OCI-LY1 (cell line): ENCODE measurements around the gene ARHGAP24.

Experiments
- H2AFZ ChIP-seq: fragments of 200-600 bp; sonication (generic), shearing (Covaris generic); 2 replicates; pipeline ENCODE4 v1.6.0; 2014; ENCODE audit warnings: antibody characterized with exemption, mild to moderate bottlenecking, low read length
- H3F3A ChIP-seq: fragments of 200-600 bp; sonication (generic), shearing (Covaris generic); 2 replicates; pipeline ENCODE4 v1.6.0; 2014; ENCODE audit warnings: mild to moderate bottlenecking, antibody characterized with exemption, low read length, moderate library complexity; ENCODE audit not compliant: insufficient read depth
- H3K27ac ChIP-seq: fragments of 200-600 bp; sonication (generic); 2 replicates; pipeline ENCODE4 v1.5.1; 2014; ENCODE audit warnings: low read length, mixed run types, mild to moderate bottlenecking, low read depth; ENCODE audit not compliant: poor library complexity, severe bottlenecking
- H3K27me3 ChIP-seq: fragments of 200-600 bp; sonication (generic); 2 replicates; pipeline ENCODE4 v1.6.0; 2014; ENCODE audit warnings: antibody characterized with exemption, mild to moderate bottlenecking, low read length, moderate library complexity; ENCODE audit not compliant: insufficient read depth
- H3K36me3 ChIP-seq: fragments of 200-600 bp; sonication (generic); 2 replicates; pipeline ENCODE4 v1.6.1; 2014; ENCODE audit warnings: mild to moderate bottlenecking, antibody characterized with exemption, low read length, moderate library complexity, mixed read lengths; ENCODE audit not compliant: insufficient read depth
- H3K4me1 ChIP-seq: fragments of 200-600 bp; sonication (generic); 2 replicates; pipeline ENCODE4 v1.5.1; 2014; ENCODE audit warnings: mild to moderate bottlenecking, low read length, moderate library complexity; ENCODE audit not compliant: insufficient read depth, severe bottlenecking
- H3K4me2 ChIP-seq: fragments of 200-600 bp; sonication (generic), shearing (Covaris generic); 2 replicates; pipeline ENCODE4 v1.6.1; 2014; ENCODE audit warnings: low read length
- H3K4me3 ChIP-seq: fragments of 200-600 bp; sonication (generic); 2 replicates; pipeline ENCODE4 v1.5.1; 2014; ENCODE audit warnings: low read length, low read depth, mild to moderate bottlenecking, mixed read lengths; ENCODE audit not compliant: poor library complexity, severe bottlenecking
- H3K79me2 ChIP-seq: fragments of 200-600 bp; shearing (Covaris generic); 2 replicates; pipeline ENCODE4 v1.6.1; 2016; ENCODE audit warnings: mixed run types, low read length, mixed read lengths; ENCODE audit not compliant: insufficient read depth
- H3K9ac ChIP-seq: fragments of 200-600 bp; sonication (generic), shearing (Covaris generic); 2 replicates; pipeline ENCODE4 v1.6.1; 2014; ENCODE audit warnings: mild to moderate bottlenecking, low read length, mixed read lengths
- H3K9me2 ChIP-seq: fragments of 200-600 bp; sonication (generic), shearing (Covaris generic); 2 replicates; pipeline ENCODE4 v1.6.1; 2014; ENCODE audit warnings: low read depth, mild to moderate bottlenecking, low read length, mixed read lengths
- H3K9me3 ChIP-seq: fragments of 200-600 bp; shearing (Covaris generic); 2 replicates; pipeline ENCODE4 v1.6.1; 2014; ENCODE audit warnings: low read length, mixed read lengths
- H4K20me1 ChIP-seq: fragments of 200-600 bp; sonication (generic), shearing (Covaris generic); 2 replicates; pipeline ENCODE4 v1.6.0; 2016; ENCODE audit warnings: mild to moderate bottlenecking, low read length; ENCODE audit not compliant: insufficient read depth
- CTCF ChIP-seq: fragments of 200-600 bp; sonication (generic), shearing (Covaris generic); IDR thresholded peaks from 2 replicates; pipeline ENCODE4 v1.5.1; 2017; ENCODE audit warnings: mild to moderate bottlenecking, antibody characterized with exemption, low read length, moderate library complexity, mixed read lengths
- EZH2 ChIP-seq: fragments of 200-600 bp; sonication (generic), shearing (Covaris generic); IDR thresholded peaks from 2 replicates; pipeline ENCODE4 v1.8.0; 2017; ENCODE audit warnings: borderline replicate concordance, mixed run types, mild to moderate bottlenecking, antibody characterized with exemption, low read length, moderate library complexity, mixed read lengths

Gene ARHGAP24

DNA sequence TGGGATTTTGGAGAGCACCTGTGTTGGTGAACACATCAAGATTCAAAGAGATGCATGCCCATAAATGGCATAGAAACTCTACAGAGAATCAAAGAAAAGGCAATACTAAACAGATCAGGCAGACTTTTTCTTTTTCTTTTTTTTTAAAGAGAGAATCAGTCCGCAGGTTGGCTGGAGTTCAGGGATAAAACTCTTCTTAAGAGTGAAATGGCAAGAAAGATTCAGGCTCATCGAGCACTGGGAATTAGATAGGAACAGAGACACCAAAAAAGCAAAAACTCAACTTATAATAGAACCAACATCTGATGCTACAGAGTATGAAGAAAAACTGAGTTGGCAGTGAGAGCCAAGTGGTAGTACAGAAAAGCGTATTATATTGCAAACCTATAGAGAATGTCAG is 314.3 kb downstream of the ARHGAP24 start:
- TF ChIP-seq EZH2 (no peak), CTCF (no peak)
- peaks cover 49% of the 10 kb centered on the region for H3K4me1 ChIP-seq

DNA sequence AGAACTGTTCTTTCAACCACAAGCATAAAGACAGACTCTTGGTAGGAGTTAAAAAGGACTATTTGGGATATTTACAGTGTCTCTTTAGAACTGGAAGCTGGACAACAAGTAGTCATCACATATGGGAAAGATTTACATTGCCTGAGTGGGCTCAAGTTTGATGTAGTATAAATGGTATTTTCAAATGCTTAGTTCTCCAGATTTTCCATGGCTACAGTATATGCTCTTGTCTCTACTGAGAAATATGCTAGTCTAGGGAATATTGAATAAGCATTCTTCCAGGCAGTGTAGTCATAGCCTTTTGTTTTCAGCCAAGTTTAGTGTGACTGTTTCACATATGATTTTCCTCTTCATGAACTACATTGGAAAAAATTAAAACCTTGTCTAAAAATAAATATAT is 315.6 kb downstream of the ARHGAP24 start:
- H3K4me2 ChIP-seq = no peak overlapping the region
- TF ChIP-seq EZH2 (no peak), CTCF (no peak)
- H3K9ac ChIP-seq = no peak overlapping the region
- H2AFZ ChIP-seq = no peak overlapping the region
- peaks cover 49% of the 10 kb centered on the region for H3K4me1 ChIP-seq
- no peaks in the 10 kb centered on the region for H3K27me3 ChIP-seq
- peaks cover 13% of the 10 kb centered on the region for H3K36me3 ChIP-seq
- no peaks in the 10 kb centered on the region for H3K9me2 ChIP-seq
- no peaks in the 10 kb centered on the region for H4K20me1 ChIP-seq
- no peak overlapping the region for H3K4me3 ChIP-seq
- H3K79me2 ChIP-seq = peaks cover 44% of the 10 kb centered on the region
- H3K9me3 ChIP-seq = no peaks in the 10 kb centered on the region
- no peaks in the 10 kb centered on the region for H3F3A ChIP-seq
- no peak overlapping the region for H3K27ac ChIP-seq

More for the DNA sequence above, 314.3 kb downstream of the ARHGAP24 start:
- peaks cover 13% of the 10 kb centered on the region for H3K36me3 ChIP-seq
- H3K27ac ChIP-seq = peak overlapping the region; percentile 31
- H3K4me3 ChIP-seq = no peak overlapping the region
- H3K79me2 ChIP-seq = peaks cover 44% of the 10 kb centered on the region
- H3K9me3 ChIP-seq = no peaks in the 10 kb centered on the region
- no peaks in the 10 kb centered on the region for H3K9me2 ChIP-seq
- no peak overlapping the region for H3K4me2 ChIP-seq
- H2AFZ ChIP-seq = no peak overlapping the region
- H3K27me3 ChIP-seq = no peaks in the 10 kb centered on the region
- no peaks in the 10 kb centered on the region for H4K20me1 ChIP-seq
- no peak overlapping the region for H3K9ac ChIP-seq
- no peaks in the 10 kb centered on the region for H3F3A ChIP-seq

DNA sequence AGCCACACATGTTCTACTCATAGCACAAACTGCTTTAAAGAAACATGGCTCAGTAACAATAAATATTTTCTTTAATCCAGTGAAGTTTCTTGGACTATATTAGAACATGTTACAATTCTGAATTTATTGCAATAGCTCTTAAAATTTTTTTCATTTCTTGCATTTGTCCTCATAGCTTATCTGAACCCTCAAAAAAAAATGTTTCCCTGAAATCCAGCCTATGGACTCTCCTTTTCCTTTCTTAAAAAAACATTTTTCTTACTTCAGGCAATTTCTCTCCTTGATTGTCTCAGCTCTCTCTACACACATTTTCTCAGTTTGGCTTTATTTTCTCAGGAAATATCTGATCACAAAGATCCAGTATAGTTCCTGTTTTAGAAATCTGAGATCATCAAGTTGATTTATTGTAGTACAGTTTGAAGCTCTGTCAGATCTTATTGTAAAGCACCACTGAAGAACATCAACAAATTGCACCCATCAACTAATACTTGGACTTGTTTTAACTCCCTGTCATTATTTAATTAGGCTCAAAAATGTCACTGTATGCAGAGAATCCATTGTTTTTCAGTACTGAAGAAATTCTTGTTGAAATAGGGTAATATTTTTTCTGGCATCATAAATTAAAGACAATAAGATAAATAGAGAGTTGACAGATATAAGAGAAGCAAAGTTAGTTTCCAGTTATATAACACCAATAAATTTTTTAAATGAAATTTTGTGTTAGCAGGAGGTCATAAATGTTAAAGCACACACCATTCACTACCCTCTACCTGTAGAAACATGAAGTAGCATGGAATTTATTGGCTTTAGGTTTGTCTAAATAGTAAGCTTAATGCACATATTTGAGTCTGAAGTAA is 317.7 kb downstream of the ARHGAP24 start:
- TF ChIP-seq CTCF (no peak), EZH2 (no peak)
- Histone ChIP-seq H3K9me2 (no peaks in the 10 kb centered on the region), H3K9me3 (no peaks in the 10 kb centered on the region), H3K27me3 (no peaks in the 10 kb centered on the region), H3K9ac (no peak overlapping the region; the same call in 1 of the 2 replicates), H4K20me1 (no peaks in the 10 kb centered on the region), H3K4me1 (peaks cover 49% of the 10 kb centered on the region), H3K36me3 (peaks cover 14% of the 10 kb centered on the region), H3K27ac (peak overlapping the region; percentile 22), H3K79me2 (peaks cover 47% of the 10 kb centered on the region), H2AFZ (no peak overlapping the region), H3K4me3 (no peak overlapping the region), H3F3A (no peaks in the 10 kb centered on the region), H3K4me2 (no peak overlapping the region)
